HepG2 (cell line): ENCODE measurements around the gene ARHGEF3. TPM values are rescaled to one million over a fixed set of nuclear protein-coding genes. Genes with fewer than 3 reads are reported as not detected.

Experiments used
- CBX1 ChIP-seq: IDR thresholded peaks from one replicate; pipeline ENCODE4 v1.6.1; 2016; ENCODE audit warnings: antibody characterized with exemption, low read depth
- CCDC6 ChIP-seq: sonication (generic); formaldehyde crosslinking; IDR thresholded peaks from 2 replicates; pipeline ENCODE4 v1.8.1; 2022; ENCODE audit warnings: mild to moderate bottlenecking, missing genetic modification reagents, moderate library complexity
- DPF2 ChIP-seq: sonication (generic); formaldehyde crosslinking; IDR thresholded peaks from 2 replicates; pipeline ENCODE4 v1.4.0; 2020; ENCODE audit warnings: mild to moderate bottlenecking, low read depth, missing genetic modification reagents, borderline replicate concordance
- EEA1 ChIP-seq: sonication (generic); formaldehyde crosslinking; IDR thresholded peaks from 2 replicates; pipeline ENCODE4 v1.5.1; 2020; ENCODE audit warnings: mild to moderate bottlenecking, missing genetic modification reagents, borderline replicate concordance
- FOXM1 ChIP-seq: sonication (generic); formaldehyde crosslinking; IDR thresholded peaks from 2 replicates; pipeline ENCODE4 v1.5.0; 2020; ENCODE audit warnings: missing genetic modification reagents
- FOXP4 ChIP-seq: sonication (generic); formaldehyde crosslinking; IDR thresholded peaks from 2 replicates; pipeline ENCODE4 v1.4.0; 2020; ENCODE audit warnings: missing genetic modification reagents
- GATAD1 ChIP-seq: IDR thresholded peaks from 2 replicates; pipeline ENCODE4 v1.6.1; 2016; ENCODE audit warnings: missing genetic modification reagents, missing compliant biosample characterization
- JUNB ChIP-seq: sonication (generic); formaldehyde crosslinking; IDR thresholded peaks from 2 replicates; pipeline ENCODE4 v1.8.0; 2022; ENCODE audit warnings: missing genetic modification reagents, mild to moderate bottlenecking, borderline replicate concordance
- MED1 ChIP-seq: sonication (generic); formaldehyde crosslinking; IDR thresholded peaks from 2 replicates; pipeline ENCODE4 v1.4.0; 2020; ENCODE audit warnings: missing genetic modification reagents
- MIER3 ChIP-seq: IDR thresholded peaks from 2 replicates; pipeline ENCODE4 v1.6.1; 2016; ENCODE audit warnings: missing compliant biosample characterization, borderline replicate concordance
- ONECUT2 ChIP-seq: sonication (generic); formaldehyde crosslinking; IDR thresholded peaks from 2 replicates; pipeline ENCODE4 v1.4.0; 2020; ENCODE audit warnings: missing genetic modification reagents
- PAWR ChIP-seq: sonication (generic); formaldehyde crosslinking; IDR thresholded peaks from 2 replicates; pipeline ENCODE4 v1.4.0; 2020; ENCODE audit warnings: missing genetic modification reagents, mild to moderate bottlenecking, borderline replicate concordance
- RARA ChIP-seq: IDR thresholded peaks from 2 replicates; pipeline ENCODE4 v1.6.1; 2016; ENCODE audit warnings: missing genetic modification reagents, missing compliant biosample characterization
- ZNF574 ChIP-seq: sonication (generic); formaldehyde crosslinking; IDR thresholded peaks from 2 replicates; pipeline ENCODE4 v1.4.0; 2020; ENCODE audit warnings: missing genetic modification reagents
- ZNF639 ChIP-seq: conservative IDR thresholded peaks from 2 replicates; pipeline ENCODE4 v1.6.1; 2018; ENCODE audit warnings: missing genetic modification reagents
- polyA plus RNA-seq, 8 experiments: library from polyadenylated mRNA; depleted of rRNA in 3 of 8; stranded (reverse) in 7 of 8; unstranded in 1 of 8; fragments of >200 nt; fragmentation: Illumina TruSeq in 4 of 8; extraction: Trizol in 4 of 8; gene quantifications; 2 replicates each; pipeline versions ENCODE4 v1.2.1 to v1.2.3, GENCODE V29; 2011 to 2016; ENCODE audit warnings: low read depth in 4 of 8, missing spikeins in 1 of 8, mixed read lengths in 1 of 8; ENCODE audit not compliant: insufficient read depth in 1 of 8
- total RNA-seq, 5 experiments: library from RNA; depleted of rRNA; stranded (reverse); fragments of >200 nt; fragmentation: Illumina TruSeq; extraction: Trizol; gene quantifications; 2 replicates each; pipeline ENCODE4 v1.2.3, GENCODE V29; 2016; ENCODE audit warnings: low read depth in 1 of 5
- TF ChIP-seq, protein P1 (sequence below): sonication (generic); formaldehyde crosslinking; IDR thresholded peaks from 2 replicates; pipeline ENCODE4 v1.4.0; 2020; ENCODE audit warnings: missing genetic modification reagents
- TF ChIP-seq, protein P2 (sequence below): sonication (generic); formaldehyde crosslinking; IDR thresholded peaks from 2 replicates; pipeline ENCODE4 v1.4.0; 2020; ENCODE audit warnings: missing genetic modification reagents, mild to moderate bottlenecking, borderline replicate concordance

The ARHGEF3 gene
- total and polyA plus RNA-seq, 2 of the 13 experiments (the other 11 are each of a cell fraction or from before 2014, with no cell fraction given), result 14.8 to 23.1 TPM

DNA sequence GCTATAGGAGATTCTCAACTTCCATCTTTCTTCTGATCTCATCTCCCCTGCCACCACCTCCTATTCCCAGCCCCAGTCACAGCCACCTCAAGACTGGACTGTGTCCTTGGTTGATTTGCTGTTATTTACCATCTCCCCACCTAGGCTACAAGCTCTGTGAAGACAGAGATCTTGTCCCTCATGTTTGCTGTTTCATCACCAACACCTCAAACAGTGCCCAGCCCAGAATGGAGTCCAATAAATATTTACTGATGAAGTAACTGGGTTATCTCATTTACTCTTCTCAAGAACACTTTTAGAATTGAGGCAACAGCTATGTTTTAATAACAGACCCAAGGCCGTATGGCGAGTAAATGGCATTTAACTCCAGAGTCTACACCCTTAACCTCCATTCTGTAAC, 29.1 kb upstream of the ARHGEF3 start (continued):
- TF ChIP-seq FOXM1 (CRISPR knock-in tag) (no peak), DPF2 (CRISPR knock-in tag) (peak; percentile 77; the same call in 1 of the 2 replicates), ONECUT2 (0 out of 2 replicates have a peak, but pooled peaks have one; percentile 40), EEA1 (CRISPR knock-in tag) (no peak), CCDC6 (0 out of 2 replicates have a peak, but pooled peaks have one; percentile 45), GATAD1 (CRISPR knock-in tag) (peak; percentile 30; the same call in 1 of the 2 replicates), CBX1 (no peak), MIER3 (CRISPR knock-in tag) (peak; percentile 80; the same call in 1 of the 2 replicates), PAWR (no peak), FOXP4 (CRISPR knock-in tag) (peak; percentile 99), ZNF639 (CRISPR knock-in tag) (0 out of 2 replicates have a peak, but pooled peaks have one; percentile 20), JUNB (CRISPR knock-in tag) (peak; percentile 63; the same call in 1 of the 2 replicates), RARA (CRISPR knock-in tag) (peak; percentile 90), MED1 (CRISPR knock-in tag) (peak; percentile 63), ZNF574 (CRISPR knock-in tag) (0 out of 2 replicates have a peak, but pooled peaks have one; percentile 31)
- TF ChIP-seq, protein P1, sequence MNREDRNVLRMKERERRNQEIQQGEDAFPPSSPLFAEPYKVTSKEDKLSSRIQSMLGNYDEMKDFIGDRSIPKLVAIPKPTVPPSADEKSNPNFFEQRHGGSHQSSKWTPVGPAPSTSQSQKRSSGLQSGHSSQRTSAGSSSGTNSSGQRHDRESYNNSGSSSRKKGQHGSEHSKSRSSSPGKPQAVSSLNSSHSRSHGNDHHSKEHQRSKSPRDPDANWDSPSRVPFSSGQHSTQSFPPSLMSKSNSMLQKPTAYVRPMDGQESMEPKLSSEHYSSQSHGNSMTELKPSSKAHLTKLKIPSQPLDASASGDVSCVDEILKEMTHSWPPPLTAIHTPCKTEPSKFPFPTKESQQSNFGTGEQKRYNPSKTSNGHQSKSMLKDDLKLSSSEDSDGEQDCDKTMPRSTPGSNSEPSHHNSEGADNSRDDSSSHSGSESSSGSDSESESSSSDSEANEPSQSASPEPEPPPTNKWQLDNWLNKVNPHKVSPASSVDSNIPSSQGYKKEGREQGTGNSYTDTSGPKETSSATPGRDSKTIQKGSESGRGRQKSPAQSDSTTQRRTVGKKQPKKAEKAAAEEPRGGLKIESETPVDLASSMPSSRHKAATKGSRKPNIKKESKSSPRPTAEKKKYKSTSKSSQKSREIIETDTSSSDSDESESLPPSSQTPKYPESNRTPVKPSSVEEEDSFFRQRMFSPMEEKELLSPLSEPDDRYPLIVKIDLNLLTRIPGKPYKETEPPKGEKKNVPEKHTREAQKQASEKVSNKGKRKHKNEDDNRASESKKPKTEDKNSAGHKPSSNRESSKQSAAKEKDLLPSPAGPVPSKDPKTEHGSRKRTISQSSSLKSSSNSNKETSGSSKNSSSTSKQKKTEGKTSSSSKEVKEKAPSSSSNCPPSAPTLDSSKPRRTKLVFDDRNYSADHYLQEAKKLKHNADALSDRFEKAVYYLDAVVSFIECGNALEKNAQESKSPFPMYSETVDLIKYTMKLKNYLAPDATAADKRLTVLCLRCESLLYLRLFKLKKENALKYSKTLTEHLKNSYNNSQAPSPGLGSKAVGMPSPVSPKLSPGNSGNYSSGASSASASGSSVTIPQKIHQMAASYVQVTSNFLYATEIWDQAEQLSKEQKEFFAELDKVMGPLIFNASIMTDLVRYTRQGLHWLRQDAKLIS (CRISPR knock-in tag), result no peak
- TF ChIP-seq, protein P2, sequence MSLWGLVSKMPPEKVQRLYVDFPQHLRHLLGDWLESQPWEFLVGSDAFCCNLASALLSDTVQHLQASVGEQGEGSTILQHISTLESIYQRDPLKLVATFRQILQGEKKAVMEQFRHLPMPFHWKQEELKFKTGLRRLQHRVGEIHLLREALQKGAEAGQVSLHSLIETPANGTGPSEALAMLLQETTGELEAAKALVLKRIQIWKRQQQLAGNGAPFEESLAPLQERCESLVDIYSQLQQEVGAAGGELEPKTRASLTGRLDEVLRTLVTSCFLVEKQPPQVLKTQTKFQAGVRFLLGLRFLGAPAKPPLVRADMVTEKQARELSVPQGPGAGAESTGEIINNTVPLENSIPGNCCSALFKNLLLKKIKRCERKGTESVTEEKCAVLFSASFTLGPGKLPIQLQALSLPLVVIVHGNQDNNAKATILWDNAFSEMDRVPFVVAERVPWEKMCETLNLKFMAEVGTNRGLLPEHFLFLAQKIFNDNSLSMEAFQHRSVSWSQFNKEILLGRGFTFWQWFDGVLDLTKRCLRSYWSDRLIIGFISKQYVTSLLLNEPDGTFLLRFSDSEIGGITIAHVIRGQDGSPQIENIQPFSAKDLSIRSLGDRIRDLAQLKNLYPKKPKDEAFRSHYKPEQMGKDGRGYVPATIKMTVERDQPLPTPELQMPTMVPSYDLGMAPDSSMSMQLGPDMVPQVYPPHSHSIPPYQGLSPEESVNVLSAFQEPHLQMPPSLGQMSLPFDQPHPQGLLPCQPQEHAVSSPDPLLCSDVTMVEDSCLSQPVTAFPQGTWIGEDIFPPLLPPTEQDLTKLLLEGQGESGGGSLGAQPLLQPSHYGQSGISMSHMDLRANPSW (CRISPR knock-in tag), result 0 out of 2 replicates have a peak, but pooled peaks have one; percentile 68
